Measurements from ENCODE around the gene CAP2.
A peak's percentile ranks its signal among the peaks of the same experiment; 100 is the strongest.

The CAP2 gene

GRCh38 chr6:17588011-17588410, 194.6 kb downstream of the CAP2 start:
- DNase-seq: no peak

DNA sequence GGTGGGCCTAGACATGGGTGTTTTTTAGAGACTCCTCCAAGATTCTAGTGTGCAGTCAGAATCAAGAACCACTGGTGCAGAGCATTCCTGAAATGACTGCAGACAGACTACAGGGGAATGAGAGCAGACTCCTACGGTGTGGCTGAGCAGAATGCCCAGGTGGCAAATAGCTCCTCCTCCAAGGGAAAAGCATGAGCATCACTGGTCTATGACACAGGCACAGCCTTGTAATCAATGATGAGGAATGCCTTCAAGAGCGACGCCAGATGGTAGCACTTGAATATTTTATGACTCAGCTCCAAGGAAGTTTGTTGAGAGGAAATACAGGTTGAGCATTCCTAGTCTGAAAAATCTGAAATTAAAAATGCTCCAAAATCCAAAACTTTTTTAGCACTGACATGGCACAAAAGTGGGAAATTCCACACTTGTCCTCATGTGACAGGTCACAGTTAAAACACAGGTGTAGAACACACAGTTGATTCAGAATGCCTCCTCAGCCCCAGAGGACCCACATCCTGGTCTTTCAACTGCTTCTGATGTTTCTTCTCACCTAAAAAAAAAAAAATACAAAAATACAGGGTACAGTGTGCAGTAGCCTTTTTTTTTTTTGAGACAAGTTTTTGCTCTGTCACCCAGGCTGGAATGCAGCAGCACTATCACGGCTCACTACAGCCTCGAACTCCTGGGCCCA, 196.2 kb downstream of the CAP2 start:
- no peak for DNase-seq

DNA sequence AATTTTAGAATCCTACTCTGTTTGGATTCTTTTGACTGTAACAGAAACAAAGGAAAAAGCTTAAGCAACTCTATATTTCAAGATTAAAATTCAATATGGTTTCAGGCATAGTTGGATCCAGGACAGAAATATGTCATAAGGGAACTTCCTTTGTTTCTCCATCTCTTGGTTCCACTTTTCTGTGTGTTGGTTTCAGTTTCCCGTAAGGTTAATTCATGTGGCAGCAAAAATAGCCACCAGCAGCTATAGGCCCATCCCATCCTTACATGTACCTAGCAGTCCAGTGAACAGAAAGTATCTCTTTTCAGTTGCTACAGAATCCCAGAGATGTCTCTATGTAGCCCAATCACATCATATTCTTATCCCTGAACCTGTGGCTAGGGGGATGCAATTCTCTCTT, 197.9 kb downstream of the CAP2 start:
- DNase-seq: no peak

- DNase-seq: no peak
Observed at GRCh38 chr6:17593246-17593645, 199.9 kb downstream of the CAP2 start.

DNA sequence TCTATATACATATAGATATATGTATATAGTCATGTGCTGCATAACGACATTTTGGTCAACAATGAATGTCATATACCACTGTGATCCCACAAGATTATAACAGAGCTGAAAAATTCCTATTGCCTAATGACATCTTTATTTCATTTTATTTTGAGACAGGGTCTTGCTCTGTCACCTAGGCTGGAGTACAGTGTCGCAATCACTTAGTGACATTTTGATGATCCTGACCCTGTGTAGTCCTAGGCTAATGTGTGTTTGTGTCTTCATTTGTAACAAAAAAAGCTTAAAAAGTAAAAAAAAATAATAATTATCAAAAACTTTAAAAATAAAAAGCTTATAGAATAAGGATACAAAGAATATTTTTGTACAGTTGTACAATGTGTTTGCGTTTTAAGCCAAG, 202.7 kb downstream of the CAP2 start:
- DNase-seq: no peak

- peak; percentile 95 for DNase-seq
Observed at GRCh38 chr6:17599877-17600526, 206.6 kb downstream of the CAP2 start, which contains the start of gene FAM8A1. Gene FAM8A1 (plus strand): TSS chr6:17600302. CDS start chr6:17600410, 108 bp downstream.

DNA sequence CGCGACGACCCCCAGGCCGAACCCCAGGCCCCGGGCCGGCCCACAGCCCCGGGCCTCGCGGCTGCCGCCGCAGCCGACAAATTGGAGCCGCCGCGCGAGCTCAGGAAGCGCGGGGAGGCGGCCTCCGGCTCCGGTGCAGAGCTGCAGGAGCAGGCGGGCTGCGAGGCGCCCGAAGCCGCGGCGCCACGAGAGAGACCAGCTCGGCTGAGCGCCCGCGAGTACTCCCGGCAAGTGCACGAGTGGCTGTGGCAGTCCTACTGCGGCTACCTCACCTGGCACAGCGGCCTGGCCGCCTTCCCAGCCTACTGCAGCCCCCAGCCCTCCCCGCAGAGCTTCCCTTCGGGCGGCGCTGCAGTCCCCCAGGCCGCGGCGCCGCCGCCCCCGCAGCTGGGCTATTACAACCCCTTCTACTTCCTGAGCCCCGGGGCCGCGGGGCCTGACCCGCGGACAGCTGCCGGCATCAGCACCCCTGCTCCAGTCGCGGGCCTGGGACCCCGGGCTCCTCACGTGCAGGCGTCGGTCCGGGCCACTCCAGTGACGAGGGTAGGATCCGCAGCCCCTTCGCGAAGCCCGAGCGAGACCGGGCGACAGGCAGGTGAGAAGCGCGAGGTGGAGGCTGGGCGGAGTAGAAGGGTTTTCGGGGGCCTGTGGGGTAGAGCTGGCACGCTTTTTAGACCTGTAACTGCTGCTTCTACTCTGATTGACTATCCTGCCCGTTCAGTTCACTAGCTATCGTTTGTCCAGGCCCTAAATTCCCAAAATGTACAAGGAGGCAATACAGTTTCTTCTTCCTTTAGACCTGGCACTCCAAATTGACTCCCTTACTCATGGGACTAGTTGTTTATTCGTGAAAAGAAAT, 207.4 kb downstream of the CAP2 start:
- DNase-seq: no peak

GRCh38 chr6:17601386-17601703, 207.9 kb downstream of the CAP2 start:
- no peak for DNase-seq

- no peak for DNase-seq
Observed at GRCh38 chr6:17602888-17603287, 209.5 kb downstream of the CAP2 start.

- no peak for DNase-seq
Observed at GRCh38 chr6:17606606-17607005, 213.2 kb downstream of the CAP2 start.
